Left lung (tissue), 10 donors: Measurements from ENCODE around the gene RNLS. TPM values are rescaled to one million over a fixed set of nuclear protein-coding genes. Genes with fewer than 3 reads are reported as not detected.

Source experiments
- ATAC-seq: fragments of 200-7000 bp; cut with Tn5 transposase; one replicate; pipeline ENCODE4 v1.9.1; 2020; ENCODE audit warnings: moderate library complexity
- DNase-seq, 4 donors: peaks; one replicate each; pipeline ENCODE4 v3.0.0-alpha.2; 2013 to 2020
- H3K27ac ChIP-seq, 2 donors: fragments of 200-600 bp; sonication (generic) in 1 of 2; one replicate each; pipeline versions ENCODE4 v1.5.0 to v1.8.0; 2020 to 2021
- H3K27me3 ChIP-seq, 2 donors: fragments of 200-600 bp; sonication (generic) in 1 of 2; one replicate each; pipeline versions ENCODE4 v1.5.0 to v1.8.0; 2020 to 2021
- H3K36me3 ChIP-seq, 2 donors: fragments of 200-600 bp; sonication (generic) in 1 of 2; one replicate each; pipeline versions ENCODE4 v1.5.0 to v1.8.0; 2020 to 2021
- H3K4me1 ChIP-seq, 2 donors: fragments of 200-600 bp; one replicate each; pipeline ENCODE4 v1.8.0; 2021
- H3K4me3 ChIP-seq, 2 donors: fragments of 200-600 bp; sonication (generic) in 1 of 2; one replicate each; pipeline versions ENCODE4 v1.5.0 to v1.8.0; 2020 to 2021; ENCODE audit warnings: mild to moderate bottlenecking in 1 of 2
- H3K9me3 ChIP-seq, 2 donors: fragments of 200-600 bp; sonication (generic) in 1 of 2; one replicate each; pipeline versions ENCODE4 v1.5.0 to v1.8.0; 2020 to 2021
- intact Hi-C, 2 donors: fragments of 100-400 bp; cut with DNase I; formaldehyde crosslinking; loops; one replicate each; pipeline versions ENCODE4 v1.11.2 to v1.14.2; 2022
- polyA plus RNA-seq, 6 donors: library from polyadenylated mRNA; unstranded; fragments of 120-200 nt; gene quantifications; one replicate each; pipeline ENCODE4 v1.2.1, GENCODE V29; 2013; ENCODE audit not compliant: insufficient read length in 6 of 6
- total RNA-seq, 2 donors: library from RNA; stranded (reverse); fragmentation: NEBNext Ultra II Directional; extraction: Animal tissue kit (Norgen Biotek cat#: 25700); gene quantifications; one replicate each; pipeline ENCODE4 v1.2.1, GENCODE V29; 2021
- TF ChIP-seq, protein P1 (sequence below), 2 donors: fragments of 200-600 bp; sonication (generic) in 1 of 2; IDR thresholded peaks; one replicate each; pipeline versions ENCODE4 v1.5.0 to v1.8.0; 2021; ENCODE audit warnings: antibody characterized with exemption in 2 of 2
- donor health status: DM: no; HTN: yes; CAD: no.
- donor health status: DM: no; HTN: no; CAD: no.

RNLS gene
- total and polyA plus RNA-seq, 8 donors: 4.1 to 8.8 (median 5.2) TPM

GRCh38 chr10:88473989-88474883, 108.9 kb downstream of the RNLS start:
- peak in 3 of 4 donors; percentile 13 to 54 (median 39) for DNase-seq
- Histone ChIP-seq H3K27me3 (no peaks in the 10 kb centered on the region), H3K27ac (peak overlapping the region in 1 of 2 donors; percentile 22), H3K36me3 (no peaks in the 10 kb centered on the region), H3K4me1 (peaks cover 0 to 9% of the 10 kb centered on the region in 2 donors), H3K9me3 (no peaks in the 10 kb centered on the region), H3K4me3 (no peak overlapping the region)
- TF ChIP-seq, protein P1, sequence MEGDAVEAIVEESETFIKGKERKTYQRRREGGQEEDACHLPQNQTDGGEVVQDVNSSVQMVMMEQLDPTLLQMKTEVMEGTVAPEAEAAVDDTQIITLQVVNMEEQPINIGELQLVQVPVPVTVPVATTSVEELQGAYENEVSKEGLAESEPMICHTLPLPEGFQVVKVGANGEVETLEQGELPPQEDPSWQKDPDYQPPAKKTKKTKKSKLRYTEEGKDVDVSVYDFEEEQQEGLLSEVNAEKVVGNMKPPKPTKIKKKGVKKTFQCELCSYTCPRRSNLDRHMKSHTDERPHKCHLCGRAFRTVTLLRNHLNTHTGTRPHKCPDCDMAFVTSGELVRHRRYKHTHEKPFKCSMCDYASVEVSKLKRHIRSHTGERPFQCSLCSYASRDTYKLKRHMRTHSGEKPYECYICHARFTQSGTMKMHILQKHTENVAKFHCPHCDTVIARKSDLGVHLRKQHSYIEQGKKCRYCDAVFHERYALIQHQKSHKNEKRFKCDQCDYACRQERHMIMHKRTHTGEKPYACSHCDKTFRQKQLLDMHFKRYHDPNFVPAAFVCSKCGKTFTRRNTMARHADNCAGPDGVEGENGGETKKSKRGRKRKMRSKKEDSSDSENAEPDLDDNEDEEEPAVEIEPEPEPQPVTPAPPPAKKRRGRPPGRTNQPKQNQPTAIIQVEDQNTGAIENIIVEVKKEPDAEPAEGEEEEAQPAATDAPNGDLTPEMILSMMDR (IDR thresholded peaks at IDR 0.05): no peak
- intact Hi-C loops: no loop called here
- peak; percentile 79 for ATAC-seq

DNA sequence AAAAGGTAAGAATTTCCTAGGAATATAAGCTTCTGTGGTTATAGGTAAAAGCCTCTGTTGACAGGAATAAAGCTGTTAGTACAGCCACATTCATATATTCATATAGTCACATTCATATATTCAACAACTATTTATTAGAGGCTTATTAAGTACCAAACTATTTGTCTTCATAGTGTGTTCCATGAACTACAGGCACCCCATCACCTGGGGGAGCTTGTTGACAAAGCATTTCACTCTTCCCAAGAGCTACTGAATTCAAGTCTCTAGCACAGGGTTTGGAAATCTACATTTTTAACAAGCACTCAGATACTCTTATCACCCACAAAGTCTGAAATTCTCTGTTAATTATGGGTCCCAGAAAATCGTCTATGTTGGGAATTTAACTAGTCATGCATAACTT, 110.6 kb downstream of the RNLS start:
- Histone ChIP-seq H3K36me3 (no peaks in the 10 kb centered on the region), H3K27ac (no peak overlapping the region), H3K27me3 (no peaks in the 10 kb centered on the region), H3K9me3 (no peaks in the 10 kb centered on the region), H3K4me1 (peaks cover 0 to 9% of the 10 kb centered on the region in 2 donors), H3K4me3 (no peak overlapping the region)
- intact Hi-C loops: no loop called here
- no peak for DNase-seq
- TF ChIP-seq, protein P1 (IDR thresholded peaks at IDR 0.05): no peak
- peak; percentile 58 for ATAC-seq

DNA sequence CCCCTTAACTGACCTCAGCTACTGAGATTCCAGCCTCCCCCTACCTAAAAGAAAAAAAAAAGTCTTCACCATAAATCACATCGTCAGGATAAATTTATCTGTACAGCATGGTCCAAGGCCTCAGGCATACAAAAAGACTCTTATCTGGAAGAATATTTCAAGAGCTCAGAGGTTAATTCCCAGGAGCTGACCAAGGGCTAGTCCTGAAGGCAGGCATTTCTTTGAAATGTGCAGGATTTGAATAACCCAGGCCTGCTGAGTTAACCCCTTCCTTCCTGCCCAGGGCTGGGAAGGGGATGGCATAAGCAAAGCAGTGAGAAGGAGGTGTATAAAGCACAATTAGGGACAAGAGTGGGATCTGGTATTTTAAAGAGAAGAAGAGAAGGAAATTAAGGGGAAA, 111.2 kb downstream of the RNLS start:
- DNase-seq (no peak), ATAC-seq (no peak)
- H3K4me3 ChIP-seq: no peak overlapping the region
- no peak overlapping the region for H3K27ac ChIP-seq
- H3K27me3 ChIP-seq: no peaks in the 10 kb centered on the region
- H3K9me3 ChIP-seq: no peaks in the 10 kb centered on the region
- no peaks in the 10 kb centered on the region for H3K36me3 ChIP-seq
- TF ChIP-seq, protein P1 (IDR thresholded peaks at IDR 0.05): no peak
- intact Hi-C loops: no loop called here
- peaks cover 0 to 9% of the 10 kb centered on the region in 2 donors for H3K4me1 ChIP-seq

- no peak overlapping the region for H3K4me3 ChIP-seq
- no peaks in the 10 kb centered on the region for H3K4me1 ChIP-seq
- no peak for ATAC-seq
- H3K36me3 ChIP-seq: no peaks in the 10 kb centered on the region
- no peak for DNase-seq
- no peaks in the 10 kb centered on the region for H3K9me3 ChIP-seq
- TF ChIP-seq, protein P1 (IDR thresholded peaks at IDR 0.05): no peak
- intact Hi-C loops: no loop called here
- no peak overlapping the region for H3K27ac ChIP-seq
- H3K27me3 ChIP-seq: no peaks in the 10 kb centered on the region
These were observed 115.2 kb downstream of the RNLS start for GRCh38 chr10:88467835-88468485.

DNA sequence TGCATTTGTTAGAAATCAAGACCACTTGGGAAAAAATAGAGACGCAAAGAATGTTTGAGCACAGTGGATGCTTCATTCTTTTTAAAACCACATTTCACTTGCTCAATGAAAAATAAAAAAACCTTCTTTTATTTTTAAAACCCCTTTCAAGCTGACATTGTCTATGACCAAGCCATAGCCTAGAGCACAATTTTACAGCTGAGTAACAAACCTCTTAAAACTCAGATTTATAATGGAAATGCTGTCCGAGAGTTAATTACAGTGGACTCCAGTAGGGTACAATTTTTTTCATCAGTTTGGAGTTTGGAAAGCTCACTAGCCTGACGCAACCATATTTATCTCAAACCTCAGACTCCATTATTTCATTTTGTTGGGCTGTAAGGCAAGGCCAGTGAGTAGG, 116.3 kb downstream of the RNLS start:
- Histone ChIP-seq H3K4me1 (no peaks in the 10 kb centered on the region), H3K27ac (no peak overlapping the region), H3K36me3 (no peaks in the 10 kb centered on the region), H3K9me3 (no peaks in the 10 kb centered on the region), H3K4me3 (no peak overlapping the region), H3K27me3 (no peaks in the 10 kb centered on the region)
- DNase-seq (no peak), ATAC-seq (no peak)
- TF ChIP-seq, protein P1 (IDR thresholded peaks at IDR 0.05): no peak
- intact Hi-C loops: no loop called here
